ENCODE results near the gene FUT1.
"Not testable (repeated sequence)": the region's sequence is repeated elsewhere in the genome, so short reads cannot be mapped to it uniquely, and the experiment has no call there.

The FUT1 gene

DNA sequence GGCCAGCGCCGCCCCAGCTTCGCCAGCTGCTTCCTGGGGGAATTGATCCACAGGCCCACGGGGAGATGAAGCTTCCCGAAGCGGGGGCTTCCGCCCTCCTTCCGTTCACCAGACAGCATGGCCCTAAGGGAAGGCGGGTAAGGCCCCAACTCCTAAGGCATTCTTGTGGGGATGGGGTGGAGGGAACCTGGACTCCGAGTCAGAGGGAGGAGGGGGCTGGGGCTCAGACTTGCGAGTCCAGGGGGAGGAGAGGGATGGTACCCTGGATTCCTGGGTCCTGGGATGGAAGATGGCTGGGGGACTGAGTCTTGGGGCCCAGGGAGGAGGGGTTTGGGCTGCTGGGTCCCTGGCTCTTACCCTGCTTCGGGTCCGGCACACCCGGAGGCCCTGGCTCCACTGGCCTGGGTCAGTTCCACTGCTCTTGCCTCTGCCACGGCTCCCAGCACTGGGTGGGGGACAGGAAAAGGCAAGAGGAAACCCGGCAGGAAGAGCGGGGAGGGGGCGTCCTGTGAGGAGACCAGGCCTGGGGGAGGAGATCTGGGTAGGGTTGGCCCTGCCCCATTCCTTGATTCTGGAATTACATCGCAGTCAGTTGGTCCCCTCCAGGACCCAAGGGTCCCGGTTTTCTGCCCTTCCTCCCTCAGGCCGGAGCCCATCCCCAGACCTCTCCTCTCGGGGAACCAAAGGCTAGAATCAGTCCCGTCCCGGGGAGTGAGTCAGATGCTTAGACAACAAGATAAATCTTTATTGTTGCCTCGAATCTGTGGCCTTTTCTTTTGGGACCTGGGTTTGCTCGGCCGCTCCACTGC lies 12.1 kb downstream of the FUT1 start, which contains the start of gene RASIP1:
RASIP1 (minus strand) TSS at position 447 of the 809 bp plus-strand sequence; CDS start at position 119, 328 bp downstream.
- DNase-seq: no peak

DNA sequence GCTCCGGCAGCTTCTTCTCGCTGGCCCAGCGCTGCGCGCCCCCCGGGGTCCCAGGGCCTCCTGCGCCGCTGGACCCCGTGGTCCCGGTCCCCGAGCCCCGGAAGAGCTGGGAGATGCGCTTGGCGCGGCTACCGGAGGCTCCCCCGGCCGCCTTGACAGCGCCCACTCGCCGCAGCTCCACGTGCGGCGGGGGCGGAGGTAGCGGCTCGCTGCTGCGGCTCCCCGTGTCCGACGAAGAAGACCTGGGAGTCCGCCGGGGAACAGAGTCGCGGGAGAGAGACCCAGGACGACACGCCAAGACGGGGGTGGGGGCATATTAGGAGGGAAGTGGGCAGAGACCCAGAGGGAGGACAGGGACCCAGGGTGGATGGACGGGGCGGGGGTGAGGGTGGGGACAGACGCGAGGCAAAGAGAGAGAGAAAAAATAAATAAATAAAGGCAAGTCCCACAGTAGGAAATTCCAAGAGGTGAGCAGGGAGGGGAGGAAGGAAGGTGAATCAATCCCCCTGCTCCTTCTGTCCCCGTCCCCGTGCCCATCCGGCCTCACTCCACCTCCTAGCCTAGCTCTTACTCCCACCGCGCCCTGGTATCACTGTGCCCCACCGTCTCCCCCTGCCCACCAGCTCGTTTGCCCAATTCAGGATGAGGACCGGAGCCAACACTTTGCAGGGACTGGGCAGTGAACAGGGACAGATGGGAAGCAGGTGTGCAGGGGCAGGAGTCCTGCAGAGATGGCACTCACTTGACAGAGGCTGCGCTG lies 12.9 kb downstream of the FUT1 start:
- no peak for DNase-seq

DNA sequence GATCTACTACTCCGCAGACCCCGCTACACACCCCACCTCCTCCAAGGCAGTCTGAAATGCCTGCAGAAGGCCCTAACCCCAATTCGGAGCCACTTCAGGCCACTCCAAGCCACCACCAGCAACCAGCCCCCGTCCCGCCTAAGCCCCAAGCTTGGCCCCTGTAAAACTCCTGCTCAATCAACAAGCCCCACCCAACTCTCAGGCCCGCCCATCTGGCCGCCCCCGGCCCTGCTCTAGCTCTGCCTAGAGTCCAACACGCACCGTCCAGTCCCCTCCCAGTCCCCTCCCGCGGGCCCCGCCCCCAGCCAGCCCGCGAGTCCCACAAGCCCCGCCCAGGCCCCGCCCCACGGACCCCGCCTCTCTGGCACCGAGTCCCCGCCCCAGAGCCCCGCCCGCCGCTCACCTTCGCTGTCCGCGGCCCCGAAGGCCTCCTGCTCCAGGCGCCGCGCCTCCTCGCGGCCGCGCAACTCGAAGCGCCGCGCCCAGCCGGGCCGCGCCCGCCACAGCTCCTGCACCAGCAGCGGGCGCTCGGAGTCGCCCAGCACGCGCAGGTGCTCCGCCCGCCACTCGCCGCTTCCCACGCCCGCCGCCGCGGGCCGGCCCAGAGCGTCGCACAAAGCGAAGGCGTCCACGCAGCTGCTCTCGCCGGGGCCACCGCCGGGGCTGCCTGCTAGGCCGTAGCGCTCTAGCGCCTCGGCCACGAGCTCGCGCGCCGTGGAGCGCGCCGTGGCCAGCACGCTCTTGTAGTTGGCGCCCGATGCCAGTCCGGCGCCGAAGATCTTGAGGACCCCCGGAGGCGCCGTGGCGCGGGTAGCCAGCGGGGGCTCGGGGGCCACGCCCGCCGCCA lies 13.7 kb downstream of the FUT1 start:
- peak; percentile 85 to 90 (median 86) for DNase-seq

DNA sequence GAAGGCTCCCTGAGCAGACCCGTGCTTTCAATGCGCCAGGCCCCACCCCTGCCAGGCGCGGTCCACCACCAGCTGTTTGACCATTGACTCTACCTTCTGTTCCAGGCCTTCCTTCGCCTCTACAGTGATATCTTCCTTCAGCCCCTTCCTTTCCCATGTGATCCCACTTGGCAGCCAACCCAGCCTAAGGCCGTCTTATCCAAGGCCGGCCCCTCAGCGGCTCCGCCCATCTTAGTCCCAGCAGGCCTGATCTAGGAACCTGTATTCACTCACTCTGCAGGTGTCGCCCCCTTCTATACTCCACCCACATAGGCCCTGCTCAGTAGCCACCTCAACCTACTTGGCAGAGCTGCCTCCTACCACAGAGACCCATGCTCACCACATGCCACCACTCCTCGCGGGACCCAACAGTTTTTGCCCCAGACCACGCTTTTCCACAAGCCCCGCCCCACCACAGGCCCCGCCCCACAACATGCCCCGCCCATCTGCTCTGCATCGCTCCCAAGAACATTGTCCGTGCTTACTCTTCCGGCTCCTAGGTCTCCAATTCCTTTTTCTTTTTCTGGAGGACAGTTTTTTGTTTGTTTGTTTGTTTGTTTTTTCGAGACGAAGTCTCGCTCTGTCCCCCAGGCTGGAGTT lies 15.0 kb downstream of the FUT1 start:
- DNase-seq: no peak

DNA sequence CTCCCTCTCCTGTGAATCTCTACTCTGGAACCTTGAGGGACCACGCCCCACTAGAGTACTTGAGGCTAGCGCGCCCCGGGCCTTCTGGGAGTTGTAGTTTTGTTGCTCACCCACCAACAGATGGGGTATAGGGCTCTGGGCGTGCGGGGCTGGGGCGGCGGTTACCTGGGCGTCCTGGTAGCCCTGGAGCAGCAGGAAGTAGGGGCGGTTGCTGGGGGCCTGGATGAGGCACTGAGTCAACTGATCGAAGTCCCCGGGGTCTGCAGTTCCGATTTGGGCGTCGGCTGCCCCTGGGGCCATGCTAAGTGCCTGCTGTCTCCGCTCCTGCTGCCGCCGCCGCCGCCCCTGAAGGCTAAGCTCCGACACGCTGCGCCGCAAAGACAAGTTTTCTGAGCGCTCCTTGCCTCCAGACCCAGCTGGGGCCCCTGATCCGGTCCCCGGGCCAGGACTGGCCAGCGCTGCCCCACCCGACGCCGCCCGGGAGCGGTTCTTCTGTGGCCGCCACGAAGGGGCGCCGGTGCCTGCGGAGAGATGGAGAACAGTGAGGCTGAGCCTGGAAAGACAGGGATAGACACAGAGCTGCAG lies 17.3 kb downstream of the FUT1 start:
- DNase-seq: no peak

DNA sequence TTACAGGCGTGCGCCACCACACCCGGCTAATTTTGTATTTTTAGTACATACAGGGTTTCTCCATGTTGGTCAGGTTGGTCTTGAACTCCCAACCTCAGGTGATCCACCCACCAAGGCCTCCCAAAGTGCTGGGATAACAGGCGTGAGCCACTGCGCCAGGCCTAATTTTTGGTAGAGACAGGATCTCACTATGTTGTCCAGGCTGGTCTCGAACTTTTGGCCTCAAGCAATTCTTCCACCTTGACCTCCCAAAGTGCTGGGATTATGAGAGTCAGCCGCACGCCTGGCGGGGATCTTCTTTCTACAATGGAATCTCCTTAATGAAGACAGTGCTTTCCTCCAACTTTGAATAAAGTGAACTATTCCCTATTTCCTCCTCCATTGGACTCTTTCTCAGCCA lies 17.8 kb downstream of the FUT1 start:
- no peak for DNase-seq

DNA sequence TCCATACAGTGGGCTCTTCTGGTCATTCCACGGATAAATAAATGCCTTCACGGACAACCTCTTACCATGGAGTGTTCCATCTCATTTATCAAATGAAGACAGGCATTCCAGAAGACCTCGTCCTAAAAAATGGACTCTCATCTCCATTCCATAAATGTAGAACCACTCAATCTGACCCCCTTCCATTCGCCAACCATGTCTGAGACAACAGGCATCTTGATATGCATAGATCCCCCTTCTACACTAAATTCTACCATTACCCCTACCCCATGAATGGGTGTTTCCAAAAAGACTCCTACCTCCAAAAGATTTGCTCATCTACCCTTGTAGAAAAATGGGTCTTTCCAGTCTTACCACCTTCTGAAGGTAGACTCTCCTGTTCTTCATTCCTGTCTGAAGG lies 21.0 kb downstream of the FUT1 start:
- no peak for DNase-seq

DNA sequence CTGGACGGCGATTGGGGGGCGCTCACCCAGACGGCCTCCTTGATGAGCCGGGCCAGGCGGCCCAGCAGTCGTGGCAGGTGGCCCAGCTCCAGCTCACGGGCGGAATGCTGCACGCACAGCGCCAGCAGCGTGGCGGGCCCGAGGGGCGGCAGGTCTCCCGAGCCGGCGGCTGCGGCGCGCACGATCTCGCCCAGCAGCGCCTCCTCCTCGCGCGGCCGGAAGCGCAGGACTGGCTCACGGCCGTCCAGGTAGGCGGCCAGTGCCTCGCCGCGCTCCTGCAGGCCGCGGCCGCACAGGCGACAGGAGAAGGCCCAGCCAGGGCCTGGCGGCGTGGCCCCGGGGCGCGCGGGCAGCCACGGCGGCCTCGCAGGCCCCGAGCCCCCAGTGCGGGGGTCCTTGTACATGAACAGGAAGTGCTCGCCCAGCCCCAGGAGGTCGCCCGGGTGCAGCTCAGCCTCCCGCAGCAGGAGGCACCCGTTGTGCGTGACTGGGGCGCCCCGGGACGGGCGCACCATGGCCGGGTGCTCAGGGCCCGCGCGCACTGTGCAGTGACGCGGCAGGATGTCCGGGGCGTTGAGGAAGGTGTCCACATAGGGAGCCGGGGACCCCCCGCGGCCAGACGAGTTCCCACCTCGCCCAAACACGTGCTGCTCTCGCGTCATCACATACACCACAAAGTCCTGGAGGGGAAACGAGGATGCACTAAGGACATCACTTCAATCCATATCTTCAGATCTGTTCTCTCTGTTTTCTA lies 23.4 kb downstream of the FUT1 start:
- DNase-seq: no peak

DNA sequence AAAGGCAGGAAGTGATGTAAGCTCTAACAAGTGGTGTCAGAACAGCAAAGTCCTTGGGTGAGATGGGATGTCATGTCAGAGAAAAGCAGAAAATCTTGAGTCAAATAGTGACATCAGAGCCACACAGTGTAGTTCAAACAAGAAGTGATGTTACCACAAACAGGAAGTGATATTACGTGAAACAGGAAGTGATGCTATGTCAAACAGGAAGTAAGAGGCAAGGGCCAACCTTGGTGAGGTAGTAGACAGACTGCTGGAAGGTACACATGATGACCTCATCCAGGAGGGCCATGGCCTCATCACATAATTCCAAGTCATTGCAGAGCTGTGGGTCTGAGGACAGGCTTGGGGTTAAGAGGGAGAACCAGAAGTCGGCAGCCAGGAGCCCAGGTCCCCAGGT lies 25.9 kb downstream of the FUT1 start:
- no peak for DNase-seq

DNA sequence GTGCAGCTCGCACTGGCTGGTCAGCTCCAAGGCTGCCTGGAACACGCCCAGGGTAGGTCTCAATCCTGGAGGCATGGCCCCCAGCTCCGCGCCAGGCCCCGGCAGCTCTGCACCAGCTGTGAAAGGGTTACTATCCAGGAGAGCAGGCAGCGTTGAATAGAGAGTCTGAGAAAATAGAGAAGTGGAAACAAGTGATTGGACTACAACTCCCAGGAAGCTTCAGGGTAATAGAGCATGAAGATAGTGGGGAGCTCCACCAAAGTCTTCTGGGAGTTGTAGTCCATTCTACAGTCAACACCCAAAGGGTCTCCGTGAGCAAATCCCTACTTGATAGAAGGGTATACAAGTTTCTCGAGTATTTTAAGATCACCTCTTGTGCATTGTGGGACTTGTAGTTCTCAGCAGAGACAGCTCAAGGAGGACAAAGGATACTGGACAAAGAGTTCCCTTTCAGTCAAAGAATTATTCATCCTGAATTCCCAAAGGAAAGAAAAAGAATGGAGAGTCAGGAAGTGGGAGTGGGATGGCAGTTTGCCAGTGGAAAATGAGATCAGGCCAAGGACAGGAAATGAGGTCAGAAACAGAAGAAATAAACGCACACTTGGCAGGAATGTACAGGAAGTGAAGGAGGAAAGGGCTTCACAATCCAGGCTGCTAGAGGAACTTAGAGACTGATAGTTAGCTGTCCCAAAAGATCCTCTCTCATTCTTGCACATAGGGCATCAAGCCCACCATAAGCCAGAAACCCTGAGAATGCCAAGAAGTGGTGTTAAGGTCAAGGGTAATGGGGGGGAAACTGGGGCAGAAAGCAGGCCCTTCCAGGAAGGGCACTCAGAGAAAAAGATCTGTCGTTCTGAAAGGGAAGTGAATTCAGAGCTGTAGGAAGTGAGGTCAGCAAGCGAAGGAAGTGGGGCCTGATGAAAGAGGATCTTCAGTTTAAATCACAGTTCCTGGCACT lies 27.4 kb downstream of the FUT1 start:
- no peak for DNase-seq

DNA sequence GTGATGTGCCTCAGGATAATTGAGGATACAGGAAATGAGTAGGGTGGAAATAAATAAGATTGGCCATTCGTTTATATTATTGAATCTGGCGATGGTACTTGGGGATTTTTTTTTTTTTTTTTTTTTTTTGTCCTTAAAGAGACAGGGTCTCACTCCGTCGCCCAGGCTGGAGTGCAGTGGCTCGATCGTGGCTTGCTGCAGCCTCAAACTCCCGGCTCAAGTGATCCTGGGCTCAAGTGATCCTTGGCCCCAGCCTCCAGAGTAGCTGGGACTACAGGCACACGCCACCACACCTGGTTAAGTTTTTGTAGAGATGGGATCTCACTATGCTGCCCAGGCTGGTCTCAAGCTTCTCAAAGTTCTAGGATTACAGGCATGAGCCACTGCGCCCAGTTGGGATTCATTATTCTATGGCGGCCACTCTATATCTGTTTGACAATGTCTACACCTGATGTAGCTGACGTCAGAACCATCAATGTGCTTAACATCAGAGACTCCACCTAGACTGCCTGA lies 30.2 kb downstream of the FUT1 start:
- DNase-seq: no peak

DNA sequence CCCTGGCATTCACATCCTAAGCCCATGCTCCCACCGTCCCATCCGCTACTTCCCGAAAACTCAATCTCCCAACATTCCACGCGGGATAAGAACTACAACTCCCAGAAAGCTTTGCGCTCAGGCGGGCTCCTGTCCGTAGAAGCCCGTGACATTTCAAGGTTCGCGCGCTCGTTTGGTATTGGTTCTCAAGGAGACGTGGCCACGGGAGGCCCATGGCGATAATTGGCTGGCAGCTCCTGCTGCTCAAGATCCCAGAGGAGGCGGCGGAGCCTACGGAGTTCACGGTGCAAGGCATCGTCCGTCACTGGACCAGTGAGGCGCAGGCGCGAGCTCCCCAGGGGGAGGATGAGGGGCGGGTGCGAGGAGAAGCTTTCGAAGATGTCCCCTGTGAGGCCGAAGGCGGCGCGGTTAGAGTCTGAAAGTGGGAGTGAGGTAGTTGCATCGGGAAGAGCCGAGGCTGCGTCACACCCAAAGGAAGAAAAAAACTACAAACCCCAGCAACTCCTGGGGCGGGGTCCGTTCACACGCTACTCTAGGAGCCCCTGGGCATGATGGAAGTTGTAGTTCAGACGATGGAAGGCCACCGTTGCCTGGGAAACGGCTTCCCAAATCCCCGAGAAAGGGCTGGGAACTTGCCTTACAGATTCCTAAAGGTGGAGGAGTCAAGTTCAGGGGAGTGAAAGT lies 31.7 kb downstream of the FUT1 start:
- peak; percentile 76 to 86 (median 79) for DNase-seq

DNA sequence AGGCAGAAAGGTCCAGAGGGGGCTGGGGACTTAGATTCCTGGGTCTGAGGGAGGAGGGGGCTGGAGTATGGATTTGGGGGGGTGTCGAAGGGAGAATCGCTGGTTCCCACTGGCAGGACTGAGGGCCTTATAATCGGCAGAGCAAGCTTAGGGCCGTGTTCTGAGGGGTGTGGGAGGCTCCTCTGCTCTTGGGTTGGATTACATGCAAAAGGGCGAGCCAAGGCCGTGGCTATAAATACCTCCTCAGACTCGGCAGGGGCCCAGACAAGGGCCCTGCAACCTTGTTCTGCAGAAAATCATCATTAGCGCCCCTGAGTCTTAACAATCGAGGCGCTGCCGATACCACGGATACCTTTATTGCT lies 32.2 kb downstream of the FUT1 start:
- DNase-seq: no peak

DNA sequence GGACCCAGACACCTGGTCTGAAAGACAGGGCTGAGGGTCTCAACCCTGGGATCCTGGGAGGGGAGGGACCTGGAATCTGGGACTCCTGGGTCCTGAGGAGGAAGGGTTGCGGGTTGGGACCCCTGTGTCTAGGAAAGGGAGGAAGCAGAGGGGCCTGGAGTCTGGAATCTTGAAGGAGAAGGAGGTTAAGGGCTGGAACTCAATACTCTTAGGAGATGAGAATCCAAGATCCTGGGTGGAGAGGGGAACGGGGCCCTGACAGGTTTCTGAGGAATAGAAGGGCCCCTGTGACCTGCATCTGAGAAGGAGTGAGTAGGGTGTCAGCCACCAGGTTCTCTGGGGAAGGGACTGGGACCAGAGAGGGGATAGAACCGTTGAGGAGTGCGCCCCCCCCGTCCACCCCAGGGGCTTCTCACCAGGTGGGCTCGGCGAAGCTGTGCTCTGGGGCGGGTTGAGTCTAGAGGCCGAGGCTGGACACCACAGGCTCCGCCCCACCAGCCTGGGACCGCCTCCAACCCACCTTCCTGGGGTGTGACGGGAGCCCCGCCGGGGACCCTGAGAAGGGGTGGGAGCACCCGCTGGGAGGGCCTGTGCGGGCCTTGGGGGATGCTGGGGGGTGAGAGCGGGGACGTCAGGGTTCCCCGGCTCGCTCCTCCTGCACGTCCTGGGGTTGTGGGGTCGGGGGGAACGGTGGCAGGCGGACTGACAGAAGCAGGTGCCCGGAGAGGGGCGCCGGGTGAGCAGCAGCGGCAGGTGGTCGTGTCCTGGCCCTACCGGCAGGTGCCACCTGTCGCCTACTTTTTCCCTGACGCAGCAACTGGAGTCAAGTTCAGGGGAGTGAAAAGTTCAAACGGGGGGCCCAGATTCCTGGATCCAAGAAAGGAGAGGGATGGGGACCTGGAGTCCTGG lies 32.9 kb downstream of the FUT1 start, which contains the start of gene MAMSTR:
MAMSTR (minus strand) TSS at position 463 of the 909 bp plus-strand sequence. CDS start 694 bp downstream, outside the sequence.
- DNase-seq: no peak

DNA sequence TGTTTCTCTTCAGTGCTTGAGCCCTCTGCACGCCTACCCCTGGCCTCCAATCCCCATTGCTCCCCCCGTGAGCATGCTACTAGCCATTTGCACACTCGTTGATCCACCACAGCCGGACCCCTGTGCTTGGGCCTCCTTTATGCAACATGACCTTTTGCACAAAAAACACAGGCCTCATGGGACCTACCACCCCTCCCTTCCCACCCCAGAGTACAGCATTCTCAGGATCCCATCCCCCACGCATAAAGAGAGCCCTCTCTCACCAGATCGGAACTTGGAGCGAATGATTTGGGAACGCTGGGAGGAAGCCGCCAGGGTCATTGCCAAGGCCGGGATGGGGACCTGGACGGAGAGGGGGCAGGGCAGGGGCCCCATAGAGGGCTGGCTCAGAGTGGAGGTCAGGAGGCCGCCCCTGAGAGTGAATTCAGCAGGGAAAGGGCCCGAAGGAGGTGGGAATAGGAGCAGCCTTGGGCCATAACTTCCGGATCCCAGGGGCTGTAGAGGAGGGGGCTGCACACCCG lies 33.7 kb downstream of the FUT1 start:
- no peak for DNase-seq

DNA sequence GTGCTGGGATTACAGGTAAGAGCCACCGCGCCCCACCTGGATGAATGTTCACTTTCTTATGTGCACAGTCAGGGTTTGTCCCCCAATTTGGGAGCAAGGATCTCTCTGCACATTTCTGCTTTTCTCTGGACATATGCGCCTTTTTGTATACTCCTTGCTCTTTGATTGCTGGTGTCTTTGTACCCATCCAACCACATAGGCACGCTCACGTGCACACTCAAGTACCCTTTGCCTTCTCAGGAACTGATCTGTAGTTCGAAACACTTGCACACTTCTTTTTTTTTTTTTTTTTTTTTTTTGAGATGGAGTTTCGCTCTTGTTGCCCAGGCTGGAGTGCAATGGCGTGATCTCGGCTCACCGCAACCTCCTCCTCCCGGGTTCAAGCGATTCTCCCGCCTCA lies 34.3 kb downstream of the FUT1 start:
- DNase-seq: not testable (repeated sequence)

DNA sequence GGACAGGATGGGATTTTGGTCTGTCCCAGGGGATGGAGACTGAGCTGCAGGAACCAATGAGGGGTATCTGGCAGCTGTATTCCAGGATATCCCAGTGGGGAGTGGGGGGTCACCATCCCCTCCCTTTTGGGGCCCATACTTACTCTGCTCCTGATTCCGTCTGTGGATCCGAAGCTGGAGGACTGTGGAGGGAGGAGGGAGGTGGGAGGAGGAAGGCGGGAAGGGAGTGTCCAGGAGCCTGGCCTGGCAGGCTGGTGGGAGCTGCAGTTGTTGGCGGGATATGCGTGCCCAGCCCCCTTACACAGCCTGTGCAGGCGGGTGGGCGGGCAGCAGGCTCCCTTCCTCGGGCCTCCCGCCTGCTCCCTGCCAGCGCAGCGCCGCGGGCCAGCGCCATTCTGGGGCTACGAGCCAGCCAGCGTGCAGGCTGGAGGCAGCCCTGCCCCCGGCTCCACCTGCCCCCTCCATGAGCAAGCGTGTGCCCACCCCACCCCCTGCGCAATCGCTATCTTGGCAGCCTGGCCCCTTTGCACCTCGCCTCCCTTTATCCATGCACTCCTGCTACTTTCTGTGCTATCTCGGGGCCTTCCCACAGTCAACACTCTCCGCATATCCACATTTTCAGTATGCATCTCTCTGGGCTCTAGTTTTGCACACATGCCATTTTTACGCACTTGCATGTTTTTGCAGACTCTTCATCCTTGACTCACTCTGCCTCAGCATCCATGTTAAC lies 35.7 kb downstream of the FUT1 start:
- no peak for DNase-seq
